ENCODE data around the gene ETV5.
"Not testable (repeated sequence)": the region's sequence is repeated elsewhere in the genome, so short reads cannot be mapped to it uniquely, and the experiment has no call there.

Gene ETV5

GRCh38 chr3:186067360-186068242 lies 41.3 kb downstream of the ETV5 start:
- DNase-seq (ENCODE audit: low read depth): no peak

GRCh38 chr3:186060222-186060621 lies 48.7 kb downstream of the ETV5 start:
- no peak for DNase-seq (ENCODE audit: low read depth)

- no peak for DNase-seq (ENCODE audit: low read depth)
Measured at GRCh38 chr3:186059192-186059591, 49.7 kb downstream of the ETV5 start.

- DNase-seq (ENCODE audit: low read depth): no peak
Measured at GRCh38 chr3:186058225-186058624, 50.7 kb downstream of the ETV5 start.

GRCh38 chr3:186057594-186057993 lies 51.3 kb downstream of the ETV5 start:
- DNase-seq (ENCODE audit: low read depth): no peak

GRCh38 chr3:186054792-186055352 lies 54.0 kb downstream of the ETV5 start:
- DNase-seq (ENCODE audit: low read depth): no peak

- DNase-seq (ENCODE audit: low read depth): no peak
Measured at GRCh38 chr3:186053954-186054791, 54.7 kb downstream of the ETV5 start.

GRCh38 chr3:186052096-186052840 lies 56.6 kb downstream of the ETV5 start:
- DNase-seq (ENCODE audit: low read depth): no peak

GRCh38 chr3:186049001-186049400 lies 59.9 kb downstream of the ETV5 start:
- no peak for DNase-seq (ENCODE audit: low read depth)

- DNase-seq (ENCODE audit: low read depth): no peak
Measured at GRCh38 chr3:186048119-186048518, 60.8 kb downstream of the ETV5 start.

- no peak for DNase-seq (ENCODE audit: low read depth)
Measured at GRCh38 chr3:186046838-186047237, 62.1 kb downstream of the ETV5 start.

- no peak for DNase-seq (ENCODE audit: low read depth)
Measured at GRCh38 chr3:186044968-186045367, 63.9 kb downstream of the ETV5 start.

GRCh38 chr3:186044427-186044826 lies 64.5 kb downstream of the ETV5 start:
- DNase-seq (ENCODE audit: low read depth): no peak

- no peak for DNase-seq (ENCODE audit: low read depth)
Measured at GRCh38 chr3:186042521-186043202, 66.2 kb downstream of the ETV5 start.

- no peak for DNase-seq (ENCODE audit: low read depth)
Measured at GRCh38 chr3:186042036-186042435, 66.9 kb downstream of the ETV5 start.

- no peak for DNase-seq (ENCODE audit: low read depth)
Measured at GRCh38 chr3:186038360-186038759, 70.5 kb downstream of the ETV5 start.

GRCh38 chr3:186035277-186035676 lies 73.6 kb downstream of the ETV5 start:
- no peak for DNase-seq (ENCODE audit: low read depth)

GRCh38 chr3:186032321-186032720 lies 76.6 kb downstream of the ETV5 start:
- no peak for DNase-seq (ENCODE audit: low read depth)

- DNase-seq (ENCODE audit: low read depth): not testable (repeated sequence)
Measured at GRCh38 chr3:186025993-186026392, 82.9 kb downstream of the ETV5 start.

GRCh38 chr3:186025161-186025560 lies 83.7 kb downstream of the ETV5 start:
- DNase-seq (ENCODE audit: low read depth): no peak

GRCh38 chr3:186024210-186024609 lies 84.7 kb downstream of the ETV5 start:
- no peak for DNase-seq (ENCODE audit: low read depth)

All from stimulated activated CD8-positive, alpha-beta memory T cell treated with anti-CD3 and anti-CD28 coated beads, Interleukin-15, amount 100 ng/mL, for 1 hour (primary cell).